ENCODE data around the gene DOK7.

The DOK7 gene

DNA sequence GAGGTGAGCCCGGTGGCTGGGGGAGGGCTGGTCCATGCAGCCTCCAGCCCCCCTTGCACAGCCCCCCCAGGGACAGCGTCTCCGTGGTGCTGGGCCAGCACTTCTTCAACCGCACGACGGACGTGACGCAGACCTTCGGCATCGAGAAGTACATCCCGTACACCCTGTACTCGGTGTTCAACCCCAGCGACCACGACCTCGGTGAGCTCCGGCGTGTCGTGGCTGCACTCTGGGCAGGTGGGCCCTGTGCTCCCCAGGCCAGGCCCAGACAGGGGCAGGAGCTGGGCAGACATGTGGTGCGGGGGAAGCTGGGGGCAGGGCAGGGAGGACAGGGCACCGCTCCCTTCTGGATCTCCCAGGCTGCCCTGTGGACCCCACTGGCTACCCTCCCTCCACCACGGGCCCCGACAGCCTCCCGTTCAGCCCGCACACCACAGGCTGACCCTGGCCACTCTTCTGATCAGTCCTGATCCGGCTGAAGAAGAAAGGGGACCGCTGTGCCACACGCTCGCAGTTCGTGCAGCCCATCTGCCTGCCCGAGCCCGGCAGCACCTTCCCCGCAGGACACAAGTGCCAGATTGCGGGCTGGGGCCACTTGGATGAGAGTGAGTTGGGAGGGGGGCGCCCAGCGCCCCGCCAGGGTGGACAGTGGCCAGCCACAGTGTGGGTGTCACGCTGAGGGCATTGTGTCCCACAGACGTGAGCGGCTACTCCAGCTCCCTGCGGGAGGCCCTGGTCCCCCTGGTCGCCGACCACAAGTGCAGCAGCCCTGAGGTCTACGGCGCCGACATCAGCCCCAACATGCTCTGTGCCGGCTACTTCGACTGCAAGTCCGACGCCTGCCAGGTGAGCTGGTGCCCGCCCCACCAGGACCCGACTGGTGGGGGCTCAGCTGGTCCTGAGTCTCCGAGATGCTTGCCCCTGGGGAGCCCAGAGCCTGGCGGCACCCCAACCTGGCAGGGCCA is 15.4 kb upstream of the DOK7 start:
- Histone ChIP-seq H3K36me3 (replicated peaks in 1 of 2; ENCODE audit: control insufficient read depth in 2 of 2, insufficient read depth in 2 of 2, low read length in 2 of 2) (no peaks in the 10 kb centered on the region), H3K4ac (ENCODE audit: low read length) (peak overlapping the region; percentile 95), H2AFZ (ENCODE audit: low read length) (no peak overlapping the region), H4K91ac (ENCODE audit: low read depth, low read length, poor library complexity) (no peak overlapping the region), H3K14ac (ENCODE audit: low read length) (peak overlapping the region; percentile 97), H3K4me3 (ENCODE audit: low read length in 2 of 2) (no peak overlapping the region), H3K4me1 (ENCODE audit: control insufficient read depth in 2 of 2, insufficient read depth in 1 of 2, low read depth in 1 of 2, low read length in 2 of 2) (peaks cover 7% of the 10 kb centered on the region in 2 donors), H3K9ac (ENCODE audit: low read depth, low read length, poor library complexity) (peak overlapping the region; percentile 44), H3K27ac (replicated peaks; ENCODE audit: low read length) (no peak overlapping the region), H2BK12ac (ENCODE audit: low read length) (peak overlapping the region; percentile 41), H3K18ac (ENCODE audit: low read length) (peak overlapping the region; percentile 85), H3K27me3 (ENCODE audit: control insufficient read depth in 3 of 3, insufficient read depth in 3 of 3, low read depth in 1 of 3, low read length in 3 of 3) (no peaks in the 10 kb centered on the region), H3K79me1 (ENCODE audit: low read depth, low read length) (no peaks in the 10 kb centered on the region), H3K4me2 (ENCODE audit: insufficient read depth, low read length, poor library complexity, severe bottlenecking) (no peak overlapping the region), H3K23ac (ENCODE audit: low read depth, low read length, poor library complexity) (peak overlapping the region; percentile 73), H2BK120ac (ENCODE audit: low read depth, low read length) (no peak overlapping the region), H2BK5ac (ENCODE audit: low read length) (peak overlapping the region; percentile 71), H3K9me3 (replicated peaks in 1 of 2; ENCODE audit: control insufficient read depth in 2 of 2, insufficient read depth in 1 of 2, low read depth in 1 of 2, low read length in 2 of 2) (no peaks in the 10 kb centered on the region), H4K8ac (ENCODE audit: low read depth, low read length) (peak overlapping the region; percentile 65), H2BK15ac (ENCODE audit: low read length) (peak overlapping the region; percentile 45), H2AK5ac (ENCODE audit: low read depth, low read length) (peak overlapping the region; percentile 97)
- DNase-seq (ENCODE audit: low spot score) = no peak
- no CpG with 5 or more reads among the region's 53 CpGs for WGBS, 2 donors (ENCODE audit: extremely low coverage in 2 of 2, insufficient read length in 2 of 2, insufficient replicate concordance in 1 of 2)

GRCh38 chr4:3449047-3449573 is 14.0 kb upstream of the DOK7 start:
- no peaks in the 10 kb centered on the region for H3K27me3 ChIP-seq (ENCODE audit: control insufficient read depth in 3 of 3, insufficient read depth in 3 of 3, low read depth in 1 of 3, low read length in 3 of 3)
- H3K9me3 ChIP-seq (replicated peaks in 1 of 2; ENCODE audit: control insufficient read depth in 2 of 2, insufficient read depth in 1 of 2, low read depth in 1 of 2, low read length in 2 of 2) = peaks cover 0 to 3% of the 10 kb centered on the region in 2 donors
- peak overlapping the region; percentile 66 for H3K4ac ChIP-seq (ENCODE audit: low read length)
- no peak overlapping the region for H4K91ac ChIP-seq (ENCODE audit: low read depth, low read length, poor library complexity)
- no peak overlapping the region for H3K27ac ChIP-seq (replicated peaks; ENCODE audit: low read length)
- no peak overlapping the region for H2BK120ac ChIP-seq (ENCODE audit: low read depth, low read length)
- no peak overlapping the region for H3K4me2 ChIP-seq (ENCODE audit: insufficient read depth, low read length, poor library complexity, severe bottlenecking)
- peak overlapping the region; percentile 99 for H2BK15ac ChIP-seq (ENCODE audit: low read length)
- H3K4me1 ChIP-seq (ENCODE audit: control insufficient read depth in 2 of 2, insufficient read depth in 1 of 2, low read depth in 1 of 2, low read length in 2 of 2) = peaks cover 7% of the 10 kb centered on the region in 2 donors
- H2AK5ac ChIP-seq (ENCODE audit: low read depth, low read length) = peak overlapping the region; percentile 76
- no CpG with 5 or more reads among the region's 21 CpGs for WGBS, 2 donors (ENCODE audit: extremely low coverage in 2 of 2, insufficient read length in 2 of 2, insufficient replicate concordance in 1 of 2)
- peak overlapping the region; percentile 94 for H3K14ac ChIP-seq (ENCODE audit: low read length)
- H3K23ac ChIP-seq (ENCODE audit: low read depth, low read length, poor library complexity) = peak overlapping the region; percentile 85
- H3K79me1 ChIP-seq (ENCODE audit: low read depth, low read length) = no peaks in the 10 kb centered on the region
- H3K36me3 ChIP-seq (replicated peaks in 1 of 2; ENCODE audit: control insufficient read depth in 2 of 2, insufficient read depth in 2 of 2, low read length in 2 of 2) = no peaks in the 10 kb centered on the region
- no peak overlapping the region for H2BK12ac ChIP-seq (ENCODE audit: low read length)
- H3K18ac ChIP-seq (ENCODE audit: low read length) = peak overlapping the region; percentile 52
- DNase-seq (ENCODE audit: low spot score) = no peak
- H3K4me3 ChIP-seq (ENCODE audit: low read length in 2 of 2) = no peak overlapping the region
- peak overlapping the region; percentile 78 for H2BK5ac ChIP-seq (ENCODE audit: low read length)
- H4K8ac ChIP-seq (ENCODE audit: low read depth, low read length) = no peak overlapping the region
- H3K9ac ChIP-seq (ENCODE audit: low read depth, low read length, poor library complexity) = peak overlapping the region; percentile 21
- peak overlapping the region; percentile 80 for H2AFZ ChIP-seq (ENCODE audit: low read length)

GRCh38 chr4:3449574-3450534 is 13.3 kb upstream of the DOK7 start:
- DNase-seq (ENCODE audit: low spot score) = no peak
- WGBS, 2 donors (ENCODE audit: extremely low coverage in 2 of 2, insufficient read length in 2 of 2, insufficient replicate concordance in 1 of 2) = no CpG with 5 or more reads among the region's 35 CpGs
- H3K4ac ChIP-seq (ENCODE audit: low read length) = peak overlapping the region; percentile 66

More at GRCh38 chr4:3449574-3450534, 13.3 kb upstream of the DOK7 start:
- Histone ChIP-seq H3K4me2 (ENCODE audit: insufficient read depth, low read length, poor library complexity, severe bottlenecking) (no peak overlapping the region), H2AK5ac (ENCODE audit: low read depth, low read length) (peak overlapping the region; percentile 98), H3K9me3 (replicated peaks in 1 of 2; ENCODE audit: control insufficient read depth in 2 of 2, insufficient read depth in 1 of 2, low read depth in 1 of 2, low read length in 2 of 2) (peaks cover 0 to 3% of the 10 kb centered on the region in 2 donors), H3K9ac (ENCODE audit: low read depth, low read length, poor library complexity) (peak overlapping the region; percentile 21), H3K23ac (ENCODE audit: low read depth, low read length, poor library complexity) (peak overlapping the region; percentile 85), H3K4me3 (ENCODE audit: low read length in 2 of 2) (no peak overlapping the region), H3K27me3 (ENCODE audit: control insufficient read depth in 3 of 3, insufficient read depth in 3 of 3, low read depth in 1 of 3, low read length in 3 of 3) (no peaks in the 10 kb centered on the region), H3K36me3 (replicated peaks in 1 of 2; ENCODE audit: control insufficient read depth in 2 of 2, insufficient read depth in 2 of 2, low read length in 2 of 2) (no peaks in the 10 kb centered on the region), H2BK12ac (ENCODE audit: low read length) (peak overlapping the region; percentile 46), H3K4me1 (ENCODE audit: control insufficient read depth in 2 of 2, insufficient read depth in 1 of 2, low read depth in 1 of 2, low read length in 2 of 2) (peaks cover 7% of the 10 kb centered on the region in 2 donors), H3K27ac (replicated peaks; ENCODE audit: low read length) (no peak overlapping the region), H4K8ac (ENCODE audit: low read depth, low read length) (no peak overlapping the region), H2BK5ac (ENCODE audit: low read length) (peak overlapping the region; percentile 78), H2BK15ac (ENCODE audit: low read length) (peak overlapping the region; percentile 99), H2BK120ac (ENCODE audit: low read depth, low read length) (no peak overlapping the region), H3K18ac (ENCODE audit: low read length) (peak overlapping the region; percentile 50), H2AFZ (ENCODE audit: low read length) (peak overlapping the region; percentile 80), H3K79me1 (ENCODE audit: low read depth, low read length) (no peaks in the 10 kb centered on the region), H4K91ac (ENCODE audit: low read depth, low read length, poor library complexity) (peak overlapping the region; percentile 65), H3K14ac (ENCODE audit: low read length) (peak overlapping the region; percentile 94)
